NCI-H2227 (cell line): Measurements from ENCODE around the gene JDP2.

ENCODE experiments used
- DNase-seq: peaks from one replicate; lab custom pipeline; 2025; ENCODE audit not compliant: unreplicated experiment; lab: John Stamatoyannopoulos, UW

JDP2 gene

GRCh38 chr14:75435473-75435872 lies 7.7 kb downstream of the JDP2 start:
- no peak for DNase-seq

GRCh38 chr14:75437201-75438143 lies 9.7 kb downstream of the JDP2 start:
- no peak for DNase-seq

DNA sequence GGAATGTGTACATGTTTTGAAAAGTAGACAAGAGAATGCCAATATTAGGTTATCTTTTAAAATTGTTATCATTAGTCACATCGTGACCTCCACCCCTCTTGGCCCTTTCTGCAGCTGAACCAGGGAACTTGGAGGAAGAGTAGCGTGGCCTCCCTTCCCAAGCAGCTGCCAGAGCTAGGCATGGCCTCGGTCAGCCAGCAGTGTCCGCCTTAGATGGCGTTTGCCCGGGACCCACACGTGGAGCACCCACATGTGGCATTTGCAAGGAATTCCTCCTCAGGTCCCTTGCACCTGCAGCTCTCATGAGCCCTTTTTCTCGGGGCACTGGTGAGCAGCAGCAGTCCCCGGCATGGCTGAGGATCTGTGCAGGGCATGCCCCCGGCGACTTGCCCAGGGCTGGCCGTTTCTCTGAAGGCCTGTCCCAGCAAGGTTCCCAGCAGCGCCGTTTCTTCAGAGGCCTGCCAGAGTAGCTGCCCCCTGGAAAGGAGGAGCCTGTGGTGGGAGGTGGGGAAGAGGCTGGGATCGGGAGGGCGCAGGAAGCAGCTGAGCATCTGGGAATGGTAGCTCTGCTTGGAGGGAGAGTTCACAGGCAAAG lies 10.8 kb downstream of the JDP2 start:
- DNase-seq = no peak

- DNase-seq = no peak
These were observed 12.2 kb downstream of the JDP2 start for GRCh38 chr14:75439989-75440388.

DNA sequence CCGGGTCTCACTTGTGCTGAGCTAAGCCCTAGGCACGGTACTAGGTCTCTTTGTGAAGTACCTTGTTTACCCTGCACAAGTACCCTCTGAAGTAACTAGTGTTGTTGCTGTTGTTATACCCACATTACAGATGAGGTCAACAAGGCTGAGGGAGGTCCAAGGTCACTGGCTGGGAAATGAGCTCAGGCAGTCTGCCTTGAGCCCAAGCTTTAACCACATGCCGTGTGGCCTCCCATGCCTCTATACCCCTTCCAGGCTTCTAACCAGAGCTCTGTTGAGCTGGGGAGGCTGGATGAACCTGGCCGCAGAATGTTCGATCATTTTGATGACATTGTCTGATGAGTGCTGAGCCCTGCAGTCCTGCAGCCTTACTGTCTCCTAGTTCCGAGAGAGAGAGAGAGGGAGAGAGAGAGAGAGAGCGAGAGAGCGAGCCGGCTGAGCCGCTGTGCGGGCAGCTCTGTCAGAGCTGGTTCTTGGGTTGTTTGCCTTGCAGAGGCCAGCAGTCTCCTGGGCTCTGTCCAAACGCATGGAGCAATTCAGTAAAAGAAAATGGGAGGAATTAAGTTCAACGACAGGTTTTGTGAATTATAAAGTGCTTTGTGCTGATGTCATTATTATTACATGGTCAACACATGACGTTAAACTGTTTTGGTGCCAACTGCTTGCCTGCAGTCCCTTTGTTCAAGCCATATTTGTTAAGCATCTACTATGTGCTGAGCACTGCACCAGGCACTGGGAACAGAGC lies 13.1 kb downstream of the JDP2 start:
- no peak for DNase-seq

DNA sequence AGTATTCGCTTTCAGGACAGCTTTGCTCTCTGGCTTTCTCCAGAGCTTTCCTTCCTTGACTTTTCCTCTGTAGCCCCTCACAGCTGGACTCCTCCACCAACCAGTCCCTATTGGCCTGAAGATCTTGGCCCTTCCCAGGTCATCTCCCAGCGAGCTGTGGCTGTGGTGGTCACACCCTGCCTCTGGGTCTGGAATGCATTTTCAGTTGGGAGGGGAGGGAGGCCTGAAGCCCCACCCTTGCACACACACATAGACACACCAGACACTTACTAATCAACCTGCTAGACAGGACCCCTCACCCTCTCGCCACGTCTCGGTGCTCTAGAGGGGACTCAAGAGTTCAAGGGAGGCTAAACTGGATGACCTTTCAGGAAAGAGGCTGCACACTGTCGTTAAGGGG lies 13.9 kb downstream of the JDP2 start:
- DNase-seq = no peak

DNA sequence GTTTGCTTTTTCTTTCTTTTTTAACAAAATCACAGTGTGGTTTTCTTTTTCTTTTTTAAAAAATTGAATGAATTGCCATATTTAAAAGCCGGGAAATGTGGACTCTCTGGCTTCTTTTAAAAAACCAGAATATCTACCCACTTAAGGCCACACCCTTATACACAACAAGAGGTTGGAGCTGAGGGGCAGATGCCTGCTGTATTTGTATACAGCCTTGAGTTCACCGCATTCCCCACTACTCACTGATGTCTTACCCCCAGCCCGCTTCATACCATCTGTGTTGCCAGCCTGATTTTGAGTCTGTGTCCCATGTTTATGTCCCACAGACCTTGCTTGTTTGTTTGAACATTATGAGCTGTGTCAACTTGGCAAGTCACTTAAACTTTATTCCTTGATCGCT lies 14.3 kb downstream of the JDP2 start:
- no peak for DNase-seq

DNA sequence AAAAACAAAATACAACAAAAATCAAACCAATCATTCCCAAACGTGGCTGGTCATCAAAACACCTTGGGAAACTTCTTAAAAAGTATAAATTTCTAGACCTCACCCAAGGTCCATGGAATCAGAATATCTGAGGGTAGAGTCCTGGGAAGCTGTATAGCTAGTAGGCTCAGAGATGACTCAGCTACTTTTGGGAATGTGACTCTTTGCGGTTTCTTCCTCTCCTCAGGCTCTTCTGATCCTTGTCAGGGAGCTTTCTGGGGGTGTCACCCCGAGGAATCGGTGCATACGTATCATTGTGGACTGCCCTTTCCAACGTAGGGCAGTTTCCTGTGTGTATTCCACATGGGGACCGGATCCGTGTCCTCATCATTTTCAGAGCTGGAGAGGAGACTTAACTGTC lies 14.8 kb downstream of the JDP2 start:
- DNase-seq = no peak

DNA sequence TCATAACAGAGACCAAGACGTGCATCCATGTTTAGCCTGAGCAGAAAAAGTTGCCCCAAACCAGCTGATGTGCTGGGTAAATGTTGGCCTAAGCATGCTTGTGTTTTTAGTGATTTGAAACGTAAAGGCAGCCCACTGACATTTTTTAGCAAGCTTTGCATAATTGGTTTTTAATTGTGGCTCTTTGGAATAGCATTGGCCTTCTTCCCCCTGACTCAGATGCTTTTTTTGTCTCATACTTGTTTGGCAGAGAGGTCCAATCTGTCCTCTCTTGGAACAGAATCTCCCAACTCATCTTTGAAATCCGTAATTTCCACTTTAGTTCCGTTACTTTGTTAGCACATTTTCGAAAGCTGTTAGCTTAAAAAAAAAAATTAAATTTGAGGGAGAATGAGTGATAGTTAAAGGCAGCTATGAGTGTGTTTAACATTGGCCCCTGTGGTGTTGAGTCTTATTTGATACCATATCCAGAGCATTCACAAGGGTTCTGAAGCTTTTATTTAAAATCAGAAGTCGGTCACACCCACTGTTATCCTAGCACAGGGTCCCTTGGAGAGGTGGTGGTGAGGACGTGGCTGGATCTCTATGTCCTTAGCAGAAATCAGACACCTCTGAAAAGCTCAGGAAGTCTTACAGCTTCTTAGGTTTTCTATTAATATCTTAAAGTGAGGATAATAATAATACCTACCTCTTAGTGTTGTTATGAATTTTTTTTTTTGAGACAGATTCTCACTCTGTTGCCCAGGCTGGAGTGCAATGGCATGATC lies 15.6 kb downstream of the JDP2 start:
- no peak for DNase-seq

DNA sequence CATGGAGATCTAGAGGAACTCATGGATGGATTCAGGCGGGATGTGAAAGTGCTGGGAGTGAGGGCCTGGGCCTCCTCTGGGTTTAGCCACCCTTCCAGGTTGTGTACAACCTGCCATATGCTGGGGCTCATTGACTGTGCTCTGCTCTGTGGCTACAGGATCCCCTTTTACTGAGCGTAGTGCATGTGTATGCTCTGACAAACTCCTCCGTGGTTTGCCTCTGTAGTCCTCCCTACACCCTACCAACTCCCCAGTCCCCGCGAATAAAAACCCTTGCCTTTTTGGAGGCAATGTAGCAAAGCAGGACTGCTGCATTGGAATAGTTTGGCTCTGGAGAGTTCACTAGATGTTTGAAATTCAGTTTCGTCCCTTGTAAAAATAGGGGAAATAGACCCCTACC lies 17.4 kb downstream of the JDP2 start:
- DNase-seq = no peak

DNA sequence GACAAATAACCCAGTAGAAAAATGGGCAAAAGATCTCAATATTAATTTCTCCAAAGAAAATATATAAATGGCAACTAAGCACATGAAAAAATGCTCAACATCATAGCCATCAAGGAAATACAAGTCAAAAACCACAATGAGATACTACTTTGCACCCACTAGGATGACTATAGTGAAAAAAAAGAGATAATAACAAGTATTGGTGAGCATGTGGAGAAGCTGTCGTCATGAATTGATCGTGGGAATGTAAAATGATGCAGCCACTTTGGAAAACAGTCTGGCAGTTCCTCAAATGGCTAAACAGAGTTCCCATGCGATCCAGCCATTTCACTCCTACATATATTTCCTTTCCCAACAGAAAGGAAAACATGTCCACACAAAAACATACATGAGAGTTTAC lies 18.1 kb downstream of the JDP2 start:
- DNase-seq = no peak

DNA sequence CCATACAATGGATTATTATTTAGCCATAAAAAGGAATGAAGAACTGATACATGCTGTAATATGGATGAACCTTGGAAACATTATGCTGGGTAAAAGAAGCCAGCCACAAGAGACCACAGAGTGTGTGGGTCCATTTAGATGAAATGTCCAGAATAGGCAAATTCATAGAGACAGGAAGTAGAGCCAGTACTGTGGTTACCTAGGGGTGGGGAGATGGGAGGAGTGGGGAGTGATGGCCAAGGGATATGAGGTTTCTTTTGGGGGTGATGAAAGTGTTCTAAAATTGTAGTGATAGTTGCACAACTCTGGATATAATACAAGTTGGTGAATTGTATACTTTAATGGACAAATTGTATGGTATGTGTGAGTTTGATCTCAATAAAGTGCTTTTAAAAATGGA lies 18.6 kb downstream of the JDP2 start:
- DNase-seq = no peak

DNA sequence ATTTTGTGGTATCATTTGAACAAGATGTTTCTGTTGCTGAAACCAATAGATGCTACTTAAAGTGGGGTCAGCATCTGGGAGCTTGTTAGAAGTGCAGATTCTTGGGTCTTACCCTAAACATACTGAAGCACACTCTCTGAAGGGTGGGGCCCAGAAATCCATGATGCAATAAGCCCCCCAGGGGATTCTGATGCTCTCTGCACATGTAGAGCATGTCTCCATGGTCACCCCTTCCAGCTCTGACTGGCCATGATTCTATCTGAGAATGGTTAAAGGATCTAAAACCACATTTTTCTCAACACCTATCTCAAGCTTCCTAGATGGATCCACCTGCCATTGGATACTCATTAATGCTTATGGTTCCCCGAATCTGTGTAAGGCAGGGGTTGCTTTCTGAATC lies 20.4 kb downstream of the JDP2 start:
- no peak for DNase-seq

DNA sequence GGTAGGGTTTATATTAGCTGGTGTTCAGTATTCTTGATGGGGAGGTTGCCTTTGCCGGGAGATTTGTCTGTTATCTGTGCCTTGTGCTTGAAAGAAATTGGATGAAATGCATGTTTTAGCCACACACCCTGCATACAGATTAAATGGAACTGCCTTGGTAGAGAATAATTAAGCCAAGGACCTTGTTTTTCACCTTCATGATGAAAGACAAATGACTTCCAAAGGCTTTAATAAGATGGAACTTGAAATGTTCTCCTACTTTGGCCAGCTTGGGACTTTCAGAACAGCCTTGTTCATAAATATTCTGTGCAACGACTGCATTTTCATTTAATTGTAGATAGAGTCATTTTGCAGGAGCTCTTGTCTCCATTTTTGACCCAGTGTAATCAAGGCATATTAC lies 21.2 kb downstream of the JDP2 start:
- DNase-seq = no peak

DNA sequence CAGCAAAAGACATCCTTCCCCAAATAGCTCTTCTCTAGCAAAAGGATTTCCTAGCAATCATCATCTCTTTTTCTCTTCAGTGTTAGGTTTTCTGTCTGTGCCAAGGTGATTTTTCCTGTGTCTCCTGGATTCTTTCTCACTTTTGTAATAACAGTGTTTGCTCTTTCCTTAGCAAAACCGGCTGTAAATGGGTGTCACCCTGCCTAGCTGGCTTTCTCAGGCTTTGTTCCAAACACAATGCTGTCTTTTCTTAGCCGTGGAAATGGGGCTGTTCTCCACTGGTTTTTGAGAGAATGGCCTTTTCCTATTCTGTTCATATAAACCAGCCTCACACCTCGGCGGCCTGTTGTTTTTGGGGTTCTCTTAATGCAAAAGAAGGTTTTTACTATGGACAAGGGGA lies 21.9 kb downstream of the JDP2 start:
- no peak for DNase-seq

DNA sequence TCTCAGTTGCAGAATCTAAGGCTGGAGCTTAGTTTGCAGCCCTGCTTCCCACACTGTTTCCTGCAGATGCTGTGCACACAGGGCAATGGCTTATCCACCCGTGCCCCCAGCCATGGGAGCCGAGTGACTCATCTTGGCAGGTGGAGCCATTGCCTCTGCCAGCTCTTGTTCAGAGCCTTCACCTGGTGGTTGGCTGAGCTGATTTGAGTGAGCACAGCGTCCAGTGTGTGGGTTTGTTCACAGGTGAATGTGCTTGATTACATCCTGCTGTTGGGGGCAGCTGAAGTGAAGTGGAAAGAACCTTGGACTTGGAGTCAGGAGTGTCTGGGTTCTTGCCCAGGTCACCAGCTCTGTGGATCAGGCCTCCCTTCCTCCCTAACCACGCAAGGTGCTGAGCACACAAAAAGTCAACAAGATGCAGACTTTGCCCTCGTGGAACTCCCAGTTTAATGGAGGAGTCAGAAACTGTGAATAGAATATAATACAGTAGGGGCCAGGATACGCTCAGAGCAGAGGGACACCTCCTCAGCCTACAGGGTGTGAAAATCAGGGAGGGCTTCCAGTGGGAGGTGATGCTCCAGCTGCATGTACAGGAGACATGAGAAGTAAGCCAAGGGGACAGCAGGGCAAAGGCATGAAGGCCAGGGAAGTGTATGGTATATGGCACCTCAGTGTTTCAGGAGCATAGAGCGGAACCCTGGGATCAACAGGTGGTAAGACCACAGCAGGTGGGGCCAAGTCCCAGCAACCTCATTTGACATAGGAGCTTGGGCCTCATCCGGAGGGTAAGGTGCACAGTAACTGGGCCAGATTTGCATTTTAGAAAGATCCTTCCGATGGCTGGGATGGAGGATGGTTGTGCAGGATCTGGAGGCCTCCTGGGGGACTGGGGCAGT lies 22.8 kb downstream of the JDP2 start:
- DNase-seq = no peak

- DNase-seq = no peak
These were observed 24.5 kb downstream of the JDP2 start for GRCh38 chr14:75452324-75452723.

DNA sequence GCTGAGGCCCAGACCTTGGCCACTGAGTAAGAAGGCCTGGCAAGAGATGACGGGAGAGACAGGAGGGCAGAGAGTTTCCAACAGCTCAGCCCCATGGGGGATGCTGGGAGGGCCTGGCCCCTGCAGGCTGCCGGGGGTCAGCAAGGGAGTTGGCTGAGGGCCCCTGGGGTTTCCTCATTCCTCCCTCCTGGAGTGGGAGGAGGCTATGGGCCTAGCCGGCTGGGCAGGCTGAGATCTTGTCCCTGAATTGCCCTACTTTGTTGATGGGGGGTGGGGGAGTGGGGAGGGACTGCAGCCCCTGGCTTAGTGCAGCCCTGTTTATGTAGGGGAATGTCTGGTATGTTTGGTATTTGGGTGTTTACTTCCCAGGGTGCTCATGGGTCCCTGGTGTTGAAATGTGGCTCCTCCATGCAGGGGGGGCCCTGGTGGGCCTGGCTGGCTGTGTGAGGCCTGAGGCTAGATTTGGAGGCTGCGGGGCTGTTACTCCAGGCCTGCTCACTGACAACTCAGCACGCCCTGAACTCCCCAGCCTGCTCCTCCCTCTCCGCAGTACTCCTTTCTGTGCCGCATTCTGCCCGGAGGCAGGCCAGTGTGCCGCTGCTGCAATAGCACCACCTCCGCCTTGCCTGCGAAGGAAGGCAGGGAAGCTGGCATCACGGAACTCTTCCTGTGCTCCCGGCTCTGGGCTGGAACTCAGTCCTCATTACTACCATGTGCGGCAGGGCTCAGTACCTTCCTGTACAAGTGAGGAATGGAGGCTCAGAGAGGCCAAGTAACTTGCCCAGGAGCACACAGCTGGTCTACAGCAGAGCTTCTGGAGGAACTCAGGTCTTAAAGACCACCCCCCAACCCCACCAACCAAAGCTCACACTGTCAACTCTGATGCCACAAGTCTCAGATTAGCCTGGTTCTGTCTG lies 25.3 kb downstream of the JDP2 start:
- DNase-seq = no peak

GRCh38 chr14:75453817-75454434 lies 26.1 kb downstream of the JDP2 start:
- DNase-seq = no peak
